ENCODE measurements around the gene ADM. TPM values are rescaled to one million over a fixed set of nuclear protein-coding genes. Genes with fewer than 3 reads are reported as not detected.

Gene ADM
- total RNA-seq, 2 donors from 2014 or later = 52.7 to 85.4 TPM

- ATAC-seq = no peak
- peaks cover 3% of the 10 kb centered on the region for H3K4me1 ChIP-seq
- intact Hi-C loops (cut with DNase I) = loop anchor here (10.0 kb wide), 1 partner anchor 550 kb away; no protein-coding TSS in a partner anchor
- WGBS, 2 donors = 72 to 80% methylated on average over 6 of the region's 6 CpGs
- DNase-seq = no peak
- H3K27me3 ChIP-seq = no peaks in the 10 kb centered on the region
- no peaks in the 10 kb centered on the region for H3K36me3 ChIP-seq (replicated peaks in 1 of 2; ENCODE audit: insufficient read depth in 1 of 2, low read depth in 2 of 2)
- no peak overlapping the region for H3K27ac ChIP-seq
- no peak overlapping the region for H3K4me3 ChIP-seq
- no peaks in the 10 kb centered on the region for H3K9me3 ChIP-seq
- TF ChIP-seq POLR2A (IDR thresholded peaks at IDR 0.05) = no peak
- TF ChIP-seq CTCF (IDR thresholded peaks at IDR 0.05) = no peak
Measured at GRCh38 chr11:10315083-10315482, 10.2 kb downstream of the ADM start.

- H3K27me3 ChIP-seq = no peaks in the 10 kb centered on the region
- TF ChIP-seq POLR2A (IDR thresholded peaks at IDR 0.05) (no peak), CTCF (IDR thresholded peaks at IDR 0.05) (no peak)
- DNase-seq = no peak
- no peaks in the 10 kb centered on the region for H3K9me3 ChIP-seq
- no peak overlapping the region for H3K27ac ChIP-seq
- H3K4me1 ChIP-seq = peaks cover 1% of the 10 kb centered on the region
- no peaks in the 10 kb centered on the region for H3K36me3 ChIP-seq (replicated peaks in 1 of 2; ENCODE audit: insufficient read depth in 1 of 2, low read depth in 2 of 2)
- WGBS, 2 donors = 93 to 94% methylated on average over 4 of the region's 4 CpGs
- no peak overlapping the region for H3K4me3 ChIP-seq
- no peak for ATAC-seq
- intact Hi-C loops (cut with DNase I) = loop anchor here (10.0 kb wide), 1 partner anchor 552 kb away; no protein-coding TSS in a partner anchor
Measured at GRCh38 chr11:10317151-10317755, 12.4 kb downstream of the ADM start.

- no peak for TF ChIP-seq CTCF (IDR thresholded peaks at IDR 0.05)
- TF ChIP-seq POLR2A (IDR thresholded peaks at IDR 0.05) = no peak
- 82 to 86% methylated on average over 5 of the region's 5 CpGs for whole genome bisulfite sequencing, 2 donors
- no peaks in the 10 kb centered on the region for H3K36me3 ChIP-seq (replicated peaks in 1 of 2; ENCODE audit: insufficient read depth in 1 of 2, low read depth in 2 of 2)
- no peak for ATAC-seq
- no peaks in the 10 kb centered on the region for H3K9me3 ChIP-seq
- no peak overlapping the region for H3K4me3 ChIP-seq
- H3K27me3 ChIP-seq = no peaks in the 10 kb centered on the region
- H3K4me1 ChIP-seq = peaks cover 8% of the 10 kb centered on the region
- intact Hi-C loops (cut with DNase I) = loop anchor here (10.0 kb wide), 1 partner anchor 553 kb away; no protein-coding TSS in a partner anchor
- no peak overlapping the region for H3K27ac ChIP-seq
- no peak for DNase-seq
Measured at GRCh38 chr11:10317776-10318526, 13.1 kb downstream of the ADM start.

- intact Hi-C loops (cut with DNase I) = loop anchor here (10.0 kb wide), 1 partner anchor 554 kb away; no protein-coding TSS in a partner anchor
- no peaks in the 10 kb centered on the region for H3K27me3 ChIP-seq
- 37 to 62% methylated on average over 3 of the region's 3 CpGs for WGBS, 2 donors
- H3K27ac ChIP-seq = no peak overlapping the region
- H3K4me1 ChIP-seq = peaks cover 12% of the 10 kb centered on the region
- peak in 1 of 4 donors; percentile 36 for DNase-seq
- H3K36me3 ChIP-seq (replicated peaks in 1 of 2; ENCODE audit: insufficient read depth in 1 of 2, low read depth in 2 of 2) = no peaks in the 10 kb centered on the region
- TF ChIP-seq POLR2A (IDR thresholded peaks at IDR 0.05) = no peak
- no peak for TF ChIP-seq CTCF (IDR thresholded peaks at IDR 0.05)
- ATAC-seq = no peak
- no peaks in the 10 kb centered on the region for H3K9me3 ChIP-seq
- no peak overlapping the region for H3K4me3 ChIP-seq
Measured at GRCh38 chr11:10318527-10318802, 13.6 kb downstream of the ADM start.

Measured in body of pancreas (tissue), 4 donors.